SK-N-SH treated with all-trans-retinoic acid at 6 μM for 48 hours (cell line): ENCODE data around the gene MCRS1.

ENCODE experiments used
- ATAC-seq: fragments of 200-7000 bp; cut with Tn5 transposase; 3 replicates; pipeline ENCODE4 v1.9.1; 2020; ENCODE audit warnings: mild to moderate bottlenecking, moderate library complexity
- ARNTL ChIP-seq: fragments of 450-650 bp; formaldehyde crosslinking; IDR thresholded peaks from 2 replicates; pipeline ENCODE4 v1.5.0; 2020; ENCODE audit warnings: low read depth, mild to moderate bottlenecking, moderate library complexity, borderline replicate concordance
- BACH2 ChIP-seq: fragments of 250-450 bp; sonication (Bioruptor Pico); IDR thresholded peaks from 2 replicates; pipeline ENCODE4 v1.9.0; 2021; ENCODE audit warnings: mild to moderate bottlenecking, borderline replicate concordance
- CREB5 ChIP-seq: fragments of 250-450 bp; sonication (Bioruptor Pico); IDR thresholded peaks from 2 replicates; pipeline ENCODE4 v1.5.1; 2020; ENCODE audit warnings: low read depth, mild to moderate bottlenecking, moderate library complexity
- CSDC2 ChIP-seq: fragments of 250-450 bp; sonication (Bioruptor Pico); IDR thresholded peaks from 2 replicates; pipeline ENCODE4 v1.5.0; 2020; ENCODE audit warnings: mild to moderate bottlenecking, moderate library complexity
- CSRNP3 ChIP-seq: fragments of 250-450 bp; sonication (Bioruptor Pico); IDR thresholded peaks from 2 replicates; pipeline ENCODE4 v1.5.1; 2021; ENCODE audit warnings: mild to moderate bottlenecking, moderate library complexity
- ESRRG ChIP-seq: fragments of 250-450 bp; sonication (Bioruptor Pico); IDR thresholded peaks from 2 replicates; pipeline ENCODE4 v1.6.1; 2021; ENCODE audit warnings: mild to moderate bottlenecking
- GLIS3 ChIP-seq: fragments of 250-450 bp; sonication (Bioruptor Pico); IDR thresholded peaks from 2 replicates; pipeline ENCODE4 v1.5.0; 2020; ENCODE audit warnings: mild to moderate bottlenecking, moderate library complexity
- ISL1 ChIP-seq: fragments of 250-450 bp; sonication (Bioruptor Pico); IDR thresholded peaks from 2 replicates; pipeline ENCODE4 v2.1.2; 2022; ENCODE audit warnings: mild to moderate bottlenecking, moderate library complexity
- OSR1 ChIP-seq: fragments of 250-450 bp; sonication (Bioruptor Pico); IDR thresholded peaks from 2 replicates; pipeline ENCODE4 v1.8.0; 2022; ENCODE audit warnings: moderate library complexity, mild to moderate bottlenecking, inconsistent platforms
- POU6F1 ChIP-seq: fragments of 250-450 bp; sonication (Bioruptor Pico); IDR thresholded peaks from 2 replicates; pipeline ENCODE4 v1.8.0; 2021; ENCODE audit warnings: low read depth, mild to moderate bottlenecking, moderate library complexity, borderline replicate concordance
- PPARA ChIP-seq: fragments of 250-450 bp; sonication (Bioruptor Pico); IDR thresholded peaks from 2 replicates; pipeline ENCODE4 v1.5.0; 2020; ENCODE audit warnings: mild to moderate bottlenecking, borderline replicate concordance
- RARB ChIP-seq: fragments of 250-450 bp; sonication (Bioruptor Pico); IDR thresholded peaks from 2 replicates; pipeline ENCODE4 v1.8.0; 2021; ENCODE audit warnings: mild to moderate bottlenecking, moderate library complexity
- SNAI2 ChIP-seq: fragments of 250-450 bp; sonication (Bioruptor Pico); IDR thresholded peaks from 2 replicates; pipeline ENCODE4 v1.5.0; 2020; ENCODE audit warnings: mild to moderate bottlenecking, moderate library complexity
- TOX ChIP-seq: fragments of 250-450 bp; sonication (Bioruptor Pico); IDR thresholded peaks from 2 replicates; pipeline ENCODE4 v1.8.0; 2021; ENCODE audit warnings: mild to moderate bottlenecking, moderate library complexity, borderline replicate concordance
- ZC3H10 ChIP-seq: fragments of 250-450 bp; sonication (Bioruptor Pico); IDR thresholded peaks from 2 replicates; pipeline ENCODE4 v1.5.1; 2021; ENCODE audit warnings: mild to moderate bottlenecking, moderate library complexity
- ZFP3 ChIP-seq: fragments of 250-450 bp; sonication (Bioruptor Pico); IDR thresholded peaks from 2 replicates; pipeline ENCODE4 v1.5.0; 2020; ENCODE audit warnings: mild to moderate bottlenecking, moderate library complexity
- ZNF565 ChIP-seq: fragments of 450-650 bp; formaldehyde crosslinking; conservative IDR thresholded peaks from 2 replicates; pipeline ENCODE4 v1.5.0; 2020; ENCODE audit warnings: low read depth, mild to moderate bottlenecking, moderate library complexity
- ZNF70 ChIP-seq: fragments of 450-650 bp; formaldehyde crosslinking; IDR thresholded peaks from 2 replicates; pipeline ENCODE4 v1.5.0; 2020; ENCODE audit warnings: mild to moderate bottlenecking, moderate library complexity
- ZNF8 ChIP-seq: fragments of 450-650 bp; formaldehyde crosslinking; IDR thresholded peaks from 2 replicates; pipeline ENCODE4 v1.5.0; 2020; ENCODE audit warnings: mild to moderate bottlenecking, moderate library complexity
- TF ChIP-seq, protein P1 (sequence below): fragments of 250-450 bp; sonication (Bioruptor Pico); IDR thresholded peaks from 2 replicates; pipeline ENCODE4 v1.5.0; 2020; ENCODE audit warnings: mild to moderate bottlenecking, moderate library complexity

MCRS1 gene

GRCh38 chr12:49582201-49582600 lies 14.3 kb upstream of the MCRS1 start (continued):
- TF ChIP-seq POU6F1 (CRISPR knock-in tag) (no peak), CSRNP3 (CRISPR knock-in tag) (no peak), ZNF8 (CRISPR knock-in tag) (no peak)

DNA sequence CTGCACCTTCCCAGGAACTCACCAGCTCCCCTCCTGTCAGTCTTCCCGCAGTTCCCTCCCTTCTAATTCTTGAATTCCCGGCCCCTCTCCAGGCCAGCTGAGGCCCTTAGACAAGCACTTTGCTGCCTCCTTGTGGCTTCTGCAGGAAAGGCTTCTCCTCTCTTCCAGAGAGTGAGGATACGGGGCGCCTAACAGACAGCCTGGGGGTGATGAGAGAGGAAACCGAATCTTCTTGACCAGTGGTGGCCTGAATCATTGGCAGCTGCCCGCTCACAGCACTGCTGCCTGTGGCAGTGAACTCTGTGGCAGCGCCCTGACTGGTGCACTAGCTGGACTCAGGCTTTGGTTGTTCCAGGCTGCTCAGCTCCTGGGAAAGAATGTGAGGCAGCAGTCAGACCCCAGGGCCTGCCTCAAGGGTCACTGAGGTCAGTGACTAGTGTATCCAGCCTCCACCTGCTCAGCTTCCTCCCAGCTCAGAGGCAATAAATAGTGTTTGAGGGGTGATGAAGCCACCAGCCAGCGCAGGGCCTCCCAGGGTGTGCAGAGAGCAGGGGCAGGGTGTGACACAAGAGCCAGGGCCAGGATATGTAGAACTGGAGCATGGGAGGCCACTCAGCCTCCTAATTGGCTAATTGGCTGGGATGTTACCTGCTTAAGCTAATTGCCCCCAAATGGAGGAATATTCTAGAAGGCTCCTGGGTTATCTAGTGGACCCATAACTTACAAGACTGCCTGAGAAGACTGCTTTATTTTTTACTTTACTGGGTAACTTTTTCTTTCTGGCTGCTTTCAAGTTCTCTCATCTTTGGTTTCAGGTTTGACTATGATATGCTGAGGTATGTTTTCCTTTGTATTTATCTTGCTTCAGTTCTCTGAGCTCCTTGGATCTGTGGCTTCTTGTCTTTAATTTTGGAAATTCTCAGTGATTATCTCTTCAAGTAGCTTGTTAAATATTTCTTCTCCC lies 12.9 kb upstream of the MCRS1 start:
- TF ChIP-seq CSRNP3 (CRISPR knock-in tag) (no peak), POU6F1 (CRISPR knock-in tag) (no peak), CSDC2 (CRISPR knock-in tag) (no peak), ZC3H10 (no peak), ESRRG (CRISPR knock-in tag) (no peak), BACH2 (no peak), ZFP3 (CRISPR knock-in tag) (no peak), CREB5 (no peak), ARNTL (CRISPR knock-in tag) (no peak), ISL1 (no peak), PPARA (no peak), OSR1 (no peak), RARB (no peak), ZNF565 (no peak), ZNF70 (no peak), TOX (CRISPR knock-in tag) (no peak), ZNF8 (CRISPR knock-in tag) (no peak), GLIS3 (CRISPR knock-in tag) (no peak), SNAI2 (no peak)
- TF ChIP-seq, protein P1, sequence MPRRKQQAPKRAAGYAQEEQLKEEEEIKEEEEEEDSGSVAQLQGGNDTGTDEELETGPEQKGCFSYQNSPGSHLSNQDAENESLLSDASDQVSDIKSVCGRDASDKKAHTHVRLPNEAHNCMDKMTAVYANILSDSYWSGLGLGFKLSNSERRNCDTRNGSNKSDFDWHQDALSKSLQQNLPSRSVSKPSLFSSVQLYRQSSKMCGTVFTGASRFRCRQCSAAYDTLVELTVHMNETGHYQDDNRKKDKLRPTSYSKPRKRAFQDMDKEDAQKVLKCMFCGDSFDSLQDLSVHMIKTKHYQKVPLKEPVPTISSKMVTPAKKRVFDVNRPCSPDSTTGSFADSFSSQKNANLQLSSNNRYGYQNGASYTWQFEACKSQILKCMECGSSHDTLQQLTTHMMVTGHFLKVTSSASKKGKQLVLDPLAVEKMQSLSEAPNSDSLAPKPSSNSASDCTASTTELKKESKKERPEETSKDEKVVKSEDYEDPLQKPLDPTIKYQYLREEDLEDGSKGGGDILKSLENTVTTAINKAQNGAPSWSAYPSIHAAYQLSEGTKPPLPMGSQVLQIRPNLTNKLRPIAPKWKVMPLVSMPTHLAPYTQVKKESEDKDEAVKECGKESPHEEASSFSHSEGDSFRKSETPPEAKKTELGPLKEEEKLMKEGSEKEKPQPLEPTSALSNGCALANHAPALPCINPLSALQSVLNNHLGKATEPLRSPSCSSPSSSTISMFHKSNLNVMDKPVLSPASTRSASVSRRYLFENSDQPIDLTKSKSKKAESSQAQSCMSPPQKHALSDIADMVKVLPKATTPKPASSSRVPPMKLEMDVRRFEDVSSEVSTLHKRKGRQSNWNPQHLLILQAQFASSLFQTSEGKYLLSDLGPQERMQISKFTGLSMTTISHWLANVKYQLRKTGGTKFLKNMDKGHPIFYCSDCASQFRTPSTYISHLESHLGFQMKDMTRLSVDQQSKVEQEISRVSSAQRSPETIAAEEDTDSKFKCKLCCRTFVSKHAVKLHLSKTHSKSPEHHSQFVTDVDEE (CRISPR knock-in tag), result no peak
- peak; percentile 95 for ATAC-seq
